IMR-90 (cell line): Measurements from ENCODE around the gene DMRT1. TPM values are rescaled to one million over a fixed set of nuclear protein-coding genes. Genes with fewer than 3 reads are reported as not detected.
A peak's percentile ranks its signal among the peaks of the same experiment; 100 is the strongest.

Experiments used
- ATAC-seq: fragments of 200-7000 bp; cut with Tn5 transposase; 2 replicates; pipeline ENCODE4 v1.9.1; 2020; ENCODE audit warnings: low read depth, mild to moderate bottlenecking, moderate library complexity
- BruUV-seq: library from RNA; stranded (reverse); fragments of 400-500 nt; replicated peaks from 2 replicates; lab custom pipeline; 2021; lab: Mats Ljungman, UMichigan
- CTCF ChIA-PET: fragments of 300-600 bp; formaldehyde crosslinking; extraction: SDS; loops from one replicate; lab custom pipeline; 2021; ENCODE audit warnings: antibody characterized with exemption; lab: Yijun Ruan, JAX
- POLR2A ChIA-PET: fragments of 300-600 bp; sonication (Branson Sonifier 250); formaldehyde crosslinking; loops from one replicate; lab custom pipeline; 2022; ENCODE audit warnings: antibody characterized with exemption; ENCODE audit not compliant: unreplicated experiment; lab: Charles Lee
- DNase-seq: peaks from one replicate; pipeline ENCODE4 v3.0.0; 2013
- H2AFZ ChIP-seq: replicated peaks from 2 replicates; pipeline ENCODE3; 2013; ENCODE audit warnings: low read length, mild to moderate bottlenecking; ENCODE audit not compliant: poor library complexity
- H2AK5ac ChIP-seq: 2 replicates; pipeline ENCODE4 v1.6.1; 2013; ENCODE audit warnings: low read depth, low read length, inconsistent platforms
- H2AK9ac ChIP-seq: replicated peaks from 2 replicates; pipeline ENCODE3; 2013; ENCODE audit warnings: mild to moderate bottlenecking, low read depth, low read length, moderate library complexity; ENCODE audit not compliant: poor library complexity
- H2BK120ac ChIP-seq: 2 replicates; pipeline ENCODE4 v1.6.1; 2013; ENCODE audit warnings: low read depth, low read length, inconsistent platforms
- H2BK15ac ChIP-seq: 3 replicates; pipeline ENCODE4 v1.6.1; 2013; ENCODE audit warnings: low read depth, low read length, inconsistent platforms
- H2BK20ac ChIP-seq: 2 replicates; pipeline ENCODE4 v1.6.1; 2013; ENCODE audit warnings: low read depth, mild to moderate bottlenecking, inconsistent platforms, low read length, moderate library complexity
- H2BK5ac ChIP-seq: 2 replicates; pipeline ENCODE4 v1.6.1; 2013; ENCODE audit warnings: mild to moderate bottlenecking, low read depth, low read length, inconsistent platforms; ENCODE audit not compliant: poor library complexity, severe bottlenecking
- H3K14ac ChIP-seq: replicated peaks from 2 replicates; pipeline ENCODE4 v1.6.1; 2013; ENCODE audit warnings: low read depth, low read length, inconsistent platforms
- H3K18ac ChIP-seq: 2 replicates; pipeline ENCODE4 v1.6.1; 2013; ENCODE audit warnings: low read depth, low read length, control low read depth
- H3K23ac ChIP-seq: 2 replicates; pipeline ENCODE4 v1.6.1; 2013; ENCODE audit warnings: low read depth, low read length, inconsistent platforms
- H3K27ac ChIP-seq: 2 replicates; pipeline ENCODE4 v1.5.1; 2013; ENCODE audit warnings: mild to moderate bottlenecking, control low read depth, low read length; ENCODE audit not compliant: insufficient read depth
- H3K27me3 ChIP-seq: 2 replicates; pipeline ENCODE4 v1.6.1; 2013; ENCODE audit warnings: low read length; ENCODE audit not compliant: control insufficient read depth, insufficient read depth
- H3K36me3 ChIP-seq: 2 replicates; pipeline ENCODE4 v1.6.1; 2013; ENCODE audit warnings: low read length, mixed read lengths; ENCODE audit not compliant: control insufficient read depth, insufficient read depth
- H3K4ac ChIP-seq: 2 replicates; pipeline ENCODE4 v1.6.1; 2013; ENCODE audit warnings: low read depth, low read length, inconsistent platforms
- H3K4me1 ChIP-seq: 2 replicates; pipeline ENCODE4 v1.6.1; 2013; ENCODE audit warnings: low read length, mixed read lengths; ENCODE audit not compliant: control insufficient read depth, insufficient read depth
- H3K4me2 ChIP-seq: 2 replicates; pipeline ENCODE4 v1.6.1; 2013; ENCODE audit warnings: low read depth, mild to moderate bottlenecking, control low read depth, low read length, moderate library complexity
- H3K4me3 ChIP-seq: 2 replicates; pipeline ENCODE4 v1.5.1; 2013; ENCODE audit warnings: low read depth, mild to moderate bottlenecking, control low read depth, low read length, moderate library complexity; ENCODE audit not compliant: insufficient read depth
- H3K56ac ChIP-seq: 2 replicates; pipeline ENCODE4 v1.6.1; 2013; ENCODE audit warnings: low read length, inconsistent platforms; ENCODE audit not compliant: insufficient read depth; ENCODE audit errors: extremely low read depth
- H3K79me1 ChIP-seq, 2 experiments: 2 replicates each; pipeline ENCODE4 v1.6.1; 2013; ENCODE audit warnings: low read length in 2 of 2, inconsistent platforms in 1 of 2, low read depth in 1 of 2
- H3K9ac ChIP-seq: 2 replicates; pipeline ENCODE4 v1.6.1; 2013; ENCODE audit warnings: low read depth, low read length, control low read depth
- H3K9me1 ChIP-seq: 2 replicates; pipeline ENCODE4 v1.6.1; 2013; ENCODE audit warnings: low read length, inconsistent platforms; ENCODE audit not compliant: insufficient read depth
- H3K9me3 ChIP-seq: 2 replicates; pipeline ENCODE4 v1.6.1; 2013; ENCODE audit warnings: low read length; ENCODE audit not compliant: control insufficient read depth, insufficient read depth
- H4K20me1 ChIP-seq: 2 replicates; pipeline ENCODE4 v1.6.1; 2013; ENCODE audit warnings: low read length, inconsistent platforms; ENCODE audit not compliant: insufficient read depth
- H4K5ac ChIP-seq: 2 replicates; pipeline ENCODE4 v1.6.1; 2013; ENCODE audit warnings: mild to moderate bottlenecking, low read depth, low read length, control low read depth
- H4K8ac ChIP-seq, 2 experiments: 2 replicates each; pipeline ENCODE4 v1.6.1; 2013; ENCODE audit warnings: low read depth in 2 of 2, low read length in 2 of 2, control low read depth in 1 of 2, inconsistent platforms in 1 of 2
- H4K91ac ChIP-seq: 2 replicates; pipeline ENCODE4 v1.6.1; 2013; ENCODE audit warnings: low read depth, low read length, inconsistent platforms; ENCODE audit not compliant: insufficient read depth
- BHLHE40 ChIP-seq: fragments of 150-350 bp; IDR thresholded peaks from 2 replicates; pipeline ENCODE4 v1.6.1; 2016; ENCODE audit warnings: mild to moderate bottlenecking, low read depth, low read length
- CHD1 ChIP-seq: IDR thresholded peaks from 2 replicates; pipeline ENCODE4 v1.6.1; 2012; ENCODE audit warnings: low read depth, low read length, improper control_type of control experiment
- CTCF ChIP-seq: conservative IDR thresholded peaks from 2 replicates; pipeline ENCODE4 v1.5.1; 2012; ENCODE audit warnings: mild to moderate bottlenecking, low read depth, low read length, improper control_type of control experiment
- ELK1 ChIP-seq: fragments of 150-350 bp; IDR thresholded peaks from 2 replicates; pipeline ENCODE4 v1.6.1; 2016; ENCODE audit warnings: low read depth, mild to moderate bottlenecking, low read length, moderate library complexity, borderline replicate concordance
- MAZ ChIP-seq: IDR thresholded peaks from 2 replicates; pipeline ENCODE4 v1.6.1; 2012; ENCODE audit warnings: low read depth, mild to moderate bottlenecking, low read length, improper control_type of control experiment, moderate library complexity, borderline replicate concordance
- MXI1 ChIP-seq: IDR thresholded peaks from 2 replicates; pipeline ENCODE4 v1.6.1; 2012; ENCODE audit warnings: low read depth, mild to moderate bottlenecking, low read length, moderate library complexity, borderline replicate concordance
- NFE2L2 ChIP-seq: fragments of 150-350 bp; IDR thresholded peaks from 2 replicates; pipeline ENCODE4 v1.6.1; 2016; ENCODE audit warnings: low read depth, mild to moderate bottlenecking, low read length
- POLR2A ChIP-seq: IDR thresholded peaks from 2 replicates; pipeline ENCODE4 v1.6.1; 2012; ENCODE audit warnings: mild to moderate bottlenecking, low read depth, low read length
- RAD21 ChIP-seq: IDR thresholded peaks from 2 replicates; pipeline ENCODE4 v1.6.1; 2012; ENCODE audit warnings: low read length, improper control_type of control experiment
- RCOR1 ChIP-seq: IDR thresholded peaks from 2 replicates; pipeline ENCODE4 v1.6.1; 2012; ENCODE audit warnings: mild to moderate bottlenecking, low read length, improper control_type of control experiment; ENCODE audit not compliant: insufficient replicate concordance
- RFX5 ChIP-seq: IDR thresholded peaks from 2 replicates; pipeline ENCODE4 v1.8.0; 2012; ENCODE audit warnings: low read depth, mild to moderate bottlenecking, low read length, moderate library complexity
- USF2 ChIP-seq: fragments of 150-350 bp; IDR thresholded peaks from 2 replicates; pipeline ENCODE4 v1.6.1; 2017; ENCODE audit warnings: mild to moderate bottlenecking, antibody characterized with exemption, low read length, low read depth
- WGBS, 2 experiments: methylation state at CpG; one replicate each; pipeline versions ENCODE4 v1.1.5 to v1.1.7; 2013; ENCODE audit warnings: missing lambda C conversion rate in 2 of 2; ENCODE audit not compliant: insufficient read length in 1 of 2; ENCODE audit errors: extremely low coverage in 2 of 2; 5-methylcytosine and 5-hydroxymethylcytosine counted together
- dilution Hi-C: fragments of 300-500 bp; cut with HindIII; formaldehyde crosslinking; loops from one replicate; pipeline ENCODE4 v1.14.3; 2018; ENCODE audit warnings: low sequenced_read_pairs; ENCODE audit not compliant: unreplicated experiment
- in situ Hi-C: fragments of 300-500 bp; cut with MboI; formaldehyde crosslinking; loops from 3 replicates; pipeline ENCODE4 v1.14.3; 2019; ENCODE audit warnings: low sequenced_read_pairs, inconsistent platforms, mixed read lengths
- intact Hi-C: fragments of 100-400 bp; cut with micrococcal nuclease; formaldehyde crosslinking; loops from 2 replicates; pipeline ENCODE4 v1.10.0; 2022
- polyA plus RNA-seq, 3 experiments: library from polyadenylated mRNA; depleted of rRNA; stranded (reverse); fragments of >200 nt; gene quantifications; 2 replicates each; pipeline ENCODE4 v1.2.3, GENCODE V29; 2012; ENCODE audit warnings: low replicate concordance in 1 of 3
- total RNA-seq: library from RNA; depleted of rRNA; stranded (reverse); fragments of >200 nt; gene quantifications from 2 replicates; pipeline ENCODE4 v1.2.3, GENCODE V29; 2012

The DMRT1 gene
- total and polyA plus RNA-seq, 2 of the 4 experiments (the other 2 are of a cell fraction): not detected

- Histone ChIP-seq H3K27me3 (peaks cover 55% of the 10 kb centered on the region), H2AK5ac (no peak overlapping the region), H3K4ac (no peak overlapping the region), H4K91ac (no peak overlapping the region), H2AK9ac (peak overlapping the region; percentile 28), H3K4me3 (no peak overlapping the region), H3K23ac (no peak overlapping the region), H4K8ac (no peak overlapping the region), H3K14ac (no peak overlapping the region), H4K5ac (no peak overlapping the region), H3K9ac (no peak overlapping the region), H3K56ac (no peak overlapping the region), H3K4me1 (no peaks in the 10 kb centered on the region; the same call in 1 of the 2 replicates), H3K36me3 (no peaks in the 10 kb centered on the region), H3K18ac (no peak overlapping the region), H3K79me1 (no peaks in the 10 kb centered on the region), H2BK5ac (no peak overlapping the region), H3K4me2 (peak overlapping the region; percentile 75), H2BK15ac (no peak overlapping the region), H3K9me1 (no peaks in the 10 kb centered on the region), H3K9me3 (peaks cover 17% of the 10 kb centered on the region; the same call in 1 of the 2 replicates), H2BK20ac (no peak overlapping the region), H2BK120ac (no peak overlapping the region), H2AFZ (peak overlapping the region; percentile 58), H3K27ac (no peak overlapping the region; the same call in 1 of the 2 replicates), H4K20me1 (no peaks in the 10 kb centered on the region)
- dilution Hi-C loops (no loop called here), in situ Hi-C loops (no loop called here), intact Hi-C loops (no loop called here)
- no TSS peak for BruUV-seq
- TF ChIP-seq MXI1 (no peak), NFE2L2 (no peak), CTCF (no peak), MAZ (no peak), RCOR1 (no peak), ELK1 (no peak), RAD21 (no peak), CHD1 (no peak), BHLHE40 (no peak), RFX5 (no peak), POLR2A (no peak), USF2 (no peak)
- whole genome bisulfite sequencing, 2 experiments: 0% methylated on average over 4 of the region's 15 CpGs; no CpG with 5 or more reads in 1 of the 2 experiments
- ChIA-PET POLR2A (no interaction called here), CTCF (no interaction called here)
- ATAC-seq (no peak), DNase-seq (peak; percentile 13)
Measured at GRCh38 chr9:967903-968641, 126.6 kb downstream of the DMRT1 start.
